A549 (cell line): Measurements from ENCODE around the gene TCP1. TPM values are rescaled to one million over a fixed set of nuclear protein-coding genes. Genes with fewer than 3 reads are reported as not detected.

Experiments
- ATAC-seq, 2 experiments: fragments of 200-7000 bp in 1 of 2; fragments of >200 bp in 1 of 2; cut with Nextera tagmentation in 1 of 2; cut with Tn5 transposase in 1 of 2; 3 replicates each; pipeline versions ENCODE4 v1.8.0 to v1.9.1; 2018 to 2020; ENCODE audit warnings: mild to moderate bottlenecking in 1 of 2, moderate library complexity in 1 of 2
- CTCF ChIA-PET: fragments of 300-600 bp; sonication (Branson Sonifier 250); formaldehyde crosslinking; extraction: SDS; loops from one replicate; lab custom pipeline; 2021; ENCODE audit warnings: antibody characterized with exemption, inconsistent platforms; lab: Yijun Ruan, JAX
- POLR2A ChIA-PET: fragments of 350-600 bp; formaldehyde crosslinking; extraction: SDS; loops from one replicate; lab custom pipeline; 2021; ENCODE audit warnings: antibody characterized with exemption, inconsistent platforms; lab: Yijun Ruan, JAX
- DNase-seq, 2 experiments: peaks; one replicate each; pipeline versions ENCODE4 v3.0.0 to v3.0.0-alpha.2; 2011 to 2016; ENCODE audit warnings: low read depth in 1 of 2, low spot score in 1 of 2
- FAIRE-seq: peaks from 2 replicates; lab custom pipeline; 2011; peaks lifted over from hg19 to GRCh38; lab: Jason Lieb, UNC
- H3K27ac ChIP-seq, 2 experiments: fragments of >200 bp; sonication (Bioruptor Twin); formaldehyde crosslinking; 3 replicates each; pipeline ENCODE4 v1.5.1; 2016 to 2017
- H3K4me1 ChIP-seq: fragments of >200 bp; sonication (Bioruptor Twin); formaldehyde crosslinking; 3 replicates; pipeline ENCODE4 v1.6.1; 2016
- H3K4me2 ChIP-seq: fragments of >200 bp; sonication (Bioruptor Twin); formaldehyde crosslinking; 3 replicates; pipeline ENCODE4 v1.6.1; 2016
- H3K4me3 ChIP-seq: fragments of >200 bp; sonication (Bioruptor Twin); formaldehyde crosslinking; 3 replicates; pipeline ENCODE4 v1.5.1; 2016
- H3K9me3 ChIP-seq: fragments of >200 bp; sonication (Bioruptor Twin); formaldehyde crosslinking; 3 replicates; pipeline ENCODE4 v1.6.1; 2016
- ATOH8 ChIP-seq: fragments of 250-450 bp; sonication (Bioruptor Pico); IDR thresholded peaks from 2 replicates; pipeline ENCODE4 v1.5.0; 2020; ENCODE audit warnings: low read depth, mild to moderate bottlenecking, moderate library complexity
- BCL3 ChIP-seq: fragments of >200 bp; sonication (Bioruptor Twin); formaldehyde crosslinking; IDR thresholded peaks from 3 replicates; pipeline ENCODE4 v1.6.1; 2016
- CEBPB ChIP-seq, 2 experiments: fragments of >200 bp in 1 of 2; sonication (Bioruptor Twin) in 1 of 2; formaldehyde crosslinking in 1 of 2; IDR thresholded peaks; 2 replicates each; pipeline ENCODE4 v1.6.1; 2012 to 2016
- CHD4 ChIP-seq: fragments of 200-600 bp; sonication (generic); IDR thresholded peaks from 2 replicates; pipeline ENCODE4 v1.6.1; 2016; ENCODE audit warnings: antibody characterized with exemption, mild to moderate bottlenecking, borderline replicate concordance
- EHMT2 ChIP-seq: fragments of 200-600 bp; sonication (generic); IDR thresholded peaks from 2 replicates; pipeline ENCODE4 v1.6.1; 2016; ENCODE audit warnings: antibody characterized with exemption, low read depth, mild to moderate bottlenecking, moderate library complexity
- ELK1 ChIP-seq: fragments of 150-350 bp; IDR thresholded peaks from 2 replicates; pipeline ENCODE4 v1.6.1; 2014; ENCODE audit warnings: low read depth, mild to moderate bottlenecking, low read length
- ESRRA ChIP-seq: fragments of 150-350 bp; IDR thresholded peaks from 2 replicates; pipeline ENCODE4 v1.6.1; 2014; ENCODE audit warnings: mild to moderate bottlenecking, low read length, borderline replicate concordance
- FOSB ChIP-seq: fragments of 250-450 bp; sonication (Bioruptor Pico); IDR thresholded peaks from 2 replicates; pipeline ENCODE4 v1.5.0; 2020; ENCODE audit warnings: mild to moderate bottlenecking, moderate library complexity
- FOSL2 ChIP-seq, 2 experiments: fragments of 450-650 bp in 1 of 2; fragments of >200 bp in 1 of 2; sonication (Bioruptor Twin) in 1 of 2; formaldehyde crosslinking; IDR thresholded peaks; 2 replicates each; pipeline versions ENCODE4 v1.5.0 to v1.6.1; 2016 to 2020; ENCODE audit warnings: mild to moderate bottlenecking in 1 of 2, moderate library complexity in 1 of 2
- HOXA7 ChIP-seq: fragments of 250-450 bp; sonication (Bioruptor Pico); IDR thresholded peaks from 2 replicates; pipeline ENCODE4 v1.5.0; 2020; ENCODE audit warnings: mild to moderate bottlenecking, moderate library complexity
- JUN ChIP-seq, 2 experiments: fragments of >200 bp; sonication (Bioruptor Twin); formaldehyde crosslinking; IDR thresholded peaks; 2 replicates in 1 of 2; 3 replicates in 1 of 2; pipeline ENCODE4 v1.6.1; 2016 to 2017
- JUNB ChIP-seq: fragments of >200 bp; sonication (Bioruptor Twin); formaldehyde crosslinking; IDR thresholded peaks from 2 replicates; pipeline ENCODE4 v1.6.1; 2016
- KDM5A ChIP-seq: fragments of 200-600 bp; sonication (generic); IDR thresholded peaks from 2 replicates; pipeline ENCODE4 v1.6.1; 2016; ENCODE audit warnings: antibody characterized with exemption, mild to moderate bottlenecking
- MAFK ChIP-seq: fragments of 450-650 bp; IDR thresholded peaks from 2 replicates; pipeline ENCODE4 v1.6.1; 2014; ENCODE audit not compliant: partially characterized antibody
- MAZ ChIP-seq: fragments of 150-350 bp; IDR thresholded peaks from 2 replicates; pipeline ENCODE4 v1.6.1; 2014; ENCODE audit warnings: antibody characterized with exemption, low read depth, low read length, borderline replicate concordance
- NFE2L2 ChIP-seq: fragments of 150-350 bp; conservative IDR thresholded peaks from 2 replicates; pipeline ENCODE4 v1.6.1; 2014; ENCODE audit warnings: low read length
- PBX3 ChIP-seq: IDR thresholded peaks from 2 replicates; pipeline ENCODE4 v1.6.1; 2012
- RAD21 ChIP-seq, 2 experiments: fragments of >200 bp in 1 of 2; sonication (Bioruptor Twin) in 1 of 2; formaldehyde crosslinking in 1 of 2; IDR thresholded peaks in 1 of 2; conservative IDR thresholded peaks in 1 of 2; 2 replicates in 1 of 2; 3 replicates in 1 of 2; pipeline ENCODE4 v1.6.1; 2012 to 2018; ENCODE audit warnings: inconsistent platforms in 1 of 2
- USF2 ChIP-seq: fragments of 450-650 bp; IDR thresholded peaks from 2 replicates; pipeline ENCODE4 v1.6.1; 2014; ENCODE audit warnings: antibody characterized with exemption
- ZC3H11A ChIP-seq: fragments of 450-650 bp; IDR thresholded peaks from 2 replicates; pipeline ENCODE4 v1.6.1; 2014; ENCODE audit warnings: antibody characterized with exemption, mild to moderate bottlenecking
- ZFP36 ChIP-seq: fragments of 450-650 bp; IDR thresholded peaks from 2 replicates; pipeline ENCODE4 v1.6.1; 2014; ENCODE audit warnings: borderline replicate concordance; ENCODE audit not compliant: partially characterized antibody
- WGBS: methylation state at CpG from one replicate; pipeline ENCODE4 v1.1.6; 2017; ENCODE audit errors: missing lambda C conversion rate; 5-methylcytosine and 5-hydroxymethylcytosine counted together
- polyA plus RNA-seq, 4 experiments: library from polyadenylated mRNA; depleted of rRNA in 3 of 4; stranded (reverse); fragments of >200 nt; fragmentation: RNase III in 1 of 4; extraction: RNeasy Plus Mini Kit Qiagen cat#74134 plus additional on column Dnase treatment in 1 of 4; gene quantifications; 2 replicates in 3 of 4; 3 replicates in 1 of 4; pipeline ENCODE4 v1.2.3, GENCODE V29; 2011 to 2017

TCP1 gene
- polyA plus RNA-seq, 2 of the 4 experiments (the other 2 are of a cell fraction), result 215 to 367 TPM

- TF ChIP-seq NFE2L2 (no peak), KDM5A (no peak), JUN (IDR thresholded peaks at IDR 0.05) (no peak), RAD21 (conservative IDR thresholded peaks at IDR 0.05 in 1 of 2, IDR thresholded peaks at IDR 0.05 in 1 of 2) (no peak), MAFK (no peak), BCL3 (no peak)
Observed at GRCh38 chr6:159833556-159833955, 44.2 kb upstream of the TCP1 start (continued).

- Histone ChIP-seq H3K4me1 (no peaks in the 10 kb centered on the region), H3K27ac (no peak overlapping the region), H3K4me3 (no peak overlapping the region), H3K9me3 (no peaks in the 10 kb centered on the region), H3K4me2 (no peak overlapping the region)
- FAIRE-seq (no peak), DNase-seq (no peak), ATAC-seq (no peak)
- POLR2A ChIA-PET, result no interaction called here
- TF ChIP-seq ESRRA (no peak), FOSL2 (IDR thresholded peaks at IDR 0.05) (no peak), FOSL2 (CRISPR knock-in tag; IDR thresholded peaks at IDR 0.05) (no peak), EHMT2 (no peak), CHD4 (no peak), JUNB (no peak), NFE2L2 (no peak)
- WGBS, result 69% methylated on average over 4 of the region's 4 CpGs
- CTCF ChIA-PET, result no interaction called here
Observed at GRCh38 chr6:159832946-159833345, 43.5 kb upstream of the TCP1 start.

GRCh38 chr6:159831373-159831679 lies 41.9 kb upstream of the TCP1 start:
- no peak for DNase-seq
- Histone ChIP-seq H3K4me2 (no peak overlapping the region), H3K9me3 (no peaks in the 10 kb centered on the region), H3K4me1 (no peaks in the 10 kb centered on the region), H3K4me3 (no peak overlapping the region), H3K27ac (no peak overlapping the region)
- FAIRE-seq, result no peak
- 52% methylated on average over 4 of the region's 4 CpGs for WGBS
- no peak for TF ChIP-seq ELK1
- POLR2A ChIA-PET, result no interaction called here
- CTCF ChIA-PET, result no interaction called here
- no peak; a peak in 1 of 6 replicates for ATAC-seq

GRCh38 chr6:159830501-159831372 lies 41.3 kb upstream of the TCP1 start:
- WGBS, result 68% methylated on average over 9 of the region's 11 CpGs
- FAIRE-seq (no peak), ATAC-seq (peak in 1 of 2 experiments; percentile 43; a peak in 1 of 6 replicates), DNase-seq (no peak)
- no peak for TF ChIP-seq ATOH8
- no peaks in the 10 kb centered on the region for H3K9me3 ChIP-seq
- ChIA-PET CTCF (interaction anchor here (0.6 kb wide), 1 partner anchor 165 kb away, joined by 3 read pairs; no protein-coding TSS in a partner anchor), POLR2A (no interaction called here)
- no peak overlapping the region for H3K4me2 ChIP-seq
- H3K4me3 ChIP-seq, result no peak overlapping the region
- no peaks in the 10 kb centered on the region for H3K4me1 ChIP-seq
- no peak overlapping the region for H3K27ac ChIP-seq

GRCh38 chr6:159829526-159829925 lies 40.1 kb upstream of the TCP1 start:
- Histone ChIP-seq H3K4me2 (no peak overlapping the region), H3K4me3 (no peak overlapping the region), H3K27ac (no peak overlapping the region), H3K9me3 (no peaks in the 10 kb centered on the region), H3K4me1 (no peaks in the 10 kb centered on the region)
- ChIA-PET CTCF (no interaction called here), POLR2A (no interaction called here)
- no peak for ATAC-seq
- WGBS, result 73% methylated on average over 4 of the region's 4 CpGs
- FAIRE-seq, result no peak
- no peak for DNase-seq
- TF ChIP-seq ZC3H11A, result no peak
- TF ChIP-seq USF2, result no peak
- TF ChIP-seq HOXA7, result no peak
- TF ChIP-seq FOSB (CRISPR knock-in tag), result no peak
- no peak for TF ChIP-seq PBX3
- no peak for TF ChIP-seq ZFP36
- no peak for TF ChIP-seq MAZ
- no peak for TF ChIP-seq CEBPB (IDR thresholded peaks at IDR 0.05)
